ENCODE data around the gene TMEM238.
"Not testable (repeated sequence)": the region's sequence is repeated elsewhere in the genome, so short reads cannot be mapped to it uniquely, and the experiment has no call there.

TMEM238 gene

GRCh38 chr19:55339889-55340783, 44.0 kb downstream of the TMEM238 start:
- peaks cover 16% of the 10 kb centered on the region for H3K36me3 ChIP-seq (ENCODE audit: insufficient read depth, low read length)
- peak overlapping the region; percentile 76 for H3K27ac ChIP-seq (ENCODE audit: low read depth, low read length)
- no peaks in the 10 kb centered on the region for H3K9me3 ChIP-seq (ENCODE audit: low read length)
- H3K9ac ChIP-seq (ENCODE audit: low read length), result peak overlapping the region; percentile 90
- H3K4me1 ChIP-seq (ENCODE audit: insufficient read depth, low read length), result peaks cover 19% of the 10 kb centered on the region
- H3K4me3 ChIP-seq (ENCODE audit: low read depth in 1 of 2, low read length in 2 of 2), result peak overlapping the region; percentile 86 to 95
- no peaks in the 10 kb centered on the region for H3K27me3 ChIP-seq (ENCODE audit: control insufficient read depth in 1 of 2, insufficient read depth in 2 of 2, low read length in 2 of 2)

DNA sequence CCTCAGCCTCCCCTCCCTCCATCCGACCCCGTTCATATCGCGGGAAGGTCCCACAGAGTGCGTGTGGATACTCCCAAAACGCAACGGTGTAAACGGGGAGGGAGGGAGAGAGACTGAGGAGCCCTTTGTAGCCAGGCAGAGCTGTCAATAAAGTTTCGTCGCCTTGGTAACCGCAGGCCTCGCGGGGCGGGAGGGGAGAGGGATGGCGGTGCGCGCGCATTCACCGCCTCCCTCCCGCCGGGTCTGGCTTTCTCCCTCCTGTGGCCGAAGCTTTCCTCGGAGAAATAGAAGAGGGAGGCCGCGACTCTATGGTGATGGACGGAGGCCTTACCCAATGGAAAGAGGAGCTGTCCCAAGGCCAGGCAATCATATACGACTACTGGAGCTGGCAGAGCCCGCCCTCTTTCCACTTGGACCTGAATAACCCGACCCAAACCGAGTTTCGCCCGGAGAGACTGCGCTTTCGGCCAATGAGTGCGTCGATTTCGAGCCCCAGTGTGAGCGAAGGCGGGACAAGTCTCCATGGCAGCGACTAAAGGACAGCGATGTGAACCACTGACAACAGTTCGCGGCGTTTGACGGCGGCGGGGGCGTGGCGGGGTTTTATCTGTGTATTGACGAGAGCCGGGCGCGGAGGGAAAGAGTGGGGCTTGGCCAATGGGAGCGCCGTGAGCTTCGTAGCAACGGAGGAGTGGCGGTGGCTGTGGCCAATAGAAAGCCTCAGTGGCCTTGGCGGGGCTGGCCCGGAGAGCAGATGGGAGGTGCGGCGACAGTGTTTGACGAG, 44.8 kb downstream of the TMEM238 start, which contains the start of gene KMT5C:
Gene KMT5C (plus strand): TSS at position 772 of the 784 bp plus-strand sequence. CDS start 2,061 bp downstream, outside the sequence.
- no peaks in the 10 kb centered on the region for H3K27me3 ChIP-seq (ENCODE audit: control insufficient read depth in 1 of 2, insufficient read depth in 2 of 2, low read length in 2 of 2)

GRCh38 chr19:55336101-55336500, 48.0 kb downstream of the TMEM238 start:
- no peak overlapping the region for H3K9ac ChIP-seq (ENCODE audit: low read length)
- H3K27me3 ChIP-seq (ENCODE audit: control insufficient read depth in 1 of 2, insufficient read depth in 2 of 2, low read length in 2 of 2), result no peaks in the 10 kb centered on the region
- no peaks in the 10 kb centered on the region for H3K36me3 ChIP-seq (ENCODE audit: insufficient read depth, low read length)
- no peak overlapping the region for H3K27ac ChIP-seq (ENCODE audit: low read depth, low read length)
- H3K9me3 ChIP-seq (ENCODE audit: low read length), result no peaks in the 10 kb centered on the region
- peaks cover 14% of the 10 kb centered on the region for H3K4me1 ChIP-seq (ENCODE audit: insufficient read depth, low read length)
- H3K4me3 ChIP-seq (ENCODE audit: low read depth in 1 of 2, low read length in 2 of 2), result no peak overlapping the region

More for the DNA sequence above, 44.8 kb downstream of the TMEM238 start, which contains the start of gene KMT5C:
- peaks cover 16% of the 10 kb centered on the region for H3K36me3 ChIP-seq (ENCODE audit: insufficient read depth, low read length)
- peak within 1 kb of the TSS; percentile 86 to 95 for H3K4me3 ChIP-seq (ENCODE audit: low read depth in 1 of 2, low read length in 2 of 2)
- peak within 1 kb of the TSS; percentile 90 for H3K9ac ChIP-seq (ENCODE audit: low read length)
- peak within 1 kb of the TSS; percentile 76 for H3K27ac ChIP-seq (ENCODE audit: low read depth, low read length)
- no peaks in the 10 kb centered on the region for H3K9me3 ChIP-seq (ENCODE audit: low read length)
- peaks cover 19% of the 10 kb centered on the region for H3K4me1 ChIP-seq (ENCODE audit: insufficient read depth, low read length)

DNA sequence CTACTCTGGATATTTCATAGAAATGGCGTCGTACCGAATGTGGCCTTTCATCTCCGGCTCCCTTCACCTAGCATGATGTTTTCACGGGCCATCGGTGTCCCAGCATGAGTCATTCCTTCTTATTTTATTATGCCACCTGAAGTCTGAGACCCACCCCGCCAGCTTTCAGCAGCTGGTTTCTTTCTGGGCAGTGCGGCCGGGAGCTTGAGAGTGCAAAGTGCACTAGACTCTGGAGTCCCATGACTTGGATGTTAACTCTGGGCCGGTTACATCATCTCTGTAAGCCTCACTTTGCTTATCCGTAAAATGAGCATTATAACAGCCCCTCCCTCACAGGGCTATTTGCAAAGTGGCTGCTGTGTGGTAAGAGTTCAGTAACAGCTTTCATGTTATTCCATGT, 50.2 kb downstream of the TMEM238 start:
- H3K27ac ChIP-seq (ENCODE audit: low read depth, low read length), result no peak overlapping the region
- no peaks in the 10 kb centered on the region for H3K36me3 ChIP-seq (ENCODE audit: insufficient read depth, low read length)
- no peaks in the 10 kb centered on the region for H3K9me3 ChIP-seq (ENCODE audit: low read length)
- no peak overlapping the region for H3K4me3 ChIP-seq (ENCODE audit: low read depth in 1 of 2, low read length in 2 of 2)
- no peaks in the 10 kb centered on the region for H3K27me3 ChIP-seq (ENCODE audit: control insufficient read depth in 1 of 2, insufficient read depth in 2 of 2, low read length in 2 of 2)
- H3K4me1 ChIP-seq (ENCODE audit: insufficient read depth, low read length), result peaks cover 7% of the 10 kb centered on the region
- no peak overlapping the region for H3K9ac ChIP-seq (ENCODE audit: low read length)

DNA sequence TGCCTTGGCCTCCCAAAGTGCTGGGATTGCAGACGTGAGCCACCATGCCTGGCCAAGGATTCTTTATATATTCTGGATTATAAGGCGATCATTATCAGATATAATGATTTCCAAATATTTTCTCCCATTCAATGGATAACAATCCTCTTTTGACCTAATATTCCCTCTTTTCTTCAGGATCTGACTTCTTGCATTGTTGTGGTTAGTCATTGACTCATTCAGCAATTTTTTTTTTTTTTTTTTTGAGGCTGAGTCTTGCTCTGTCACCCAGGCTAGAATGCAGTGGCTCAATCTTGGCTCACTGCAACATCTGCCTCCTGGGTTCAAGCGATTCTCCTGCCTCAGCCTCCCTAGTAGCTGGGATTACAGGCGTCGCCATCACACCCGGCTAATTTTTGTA, 54.3 kb downstream of the TMEM238 start:
- not testable (repeated sequence) for H3K27ac ChIP-seq (ENCODE audit: low read depth, low read length); H3K9me3 ChIP-seq (ENCODE audit: low read length); H3K4me3 ChIP-seq (ENCODE audit: low read depth in 1 of 2, low read length in 2 of 2); H3K27me3 ChIP-seq (ENCODE audit: control insufficient read depth in 1 of 2, insufficient read depth in 2 of 2, low read length in 2 of 2); H3K9ac ChIP-seq (ENCODE audit: low read length); H3K36me3 ChIP-seq (ENCODE audit: insufficient read depth, low read length); H3K4me1 ChIP-seq (ENCODE audit: insufficient read depth, low read length)

Data from muscle layer of colon (tissue), 2 donors.